GM10266 (cell line): ENCODE measurements around the gene SETD4.

ENCODE experiments used
- DNase-seq: peaks from one replicate; pipeline ENCODE4 v3.0.0; 2012; ENCODE audit errors: extremely low spot score
- TF ChIP-seq, protein P1 (sequence below): IDR thresholded peaks from 2 replicates; pipeline ENCODE4 v1.5.1; 2012; ENCODE audit warnings: mild to moderate bottlenecking, low read depth; ENCODE audit not compliant: control insufficient read depth, insufficient read depth; ENCODE audit errors: missing control alignments

The SETD4 gene

GRCh38 chr21:36032647-36033406, 27.5 kb downstream of the SETD4 start:
- TF ChIP-seq, protein P1, sequence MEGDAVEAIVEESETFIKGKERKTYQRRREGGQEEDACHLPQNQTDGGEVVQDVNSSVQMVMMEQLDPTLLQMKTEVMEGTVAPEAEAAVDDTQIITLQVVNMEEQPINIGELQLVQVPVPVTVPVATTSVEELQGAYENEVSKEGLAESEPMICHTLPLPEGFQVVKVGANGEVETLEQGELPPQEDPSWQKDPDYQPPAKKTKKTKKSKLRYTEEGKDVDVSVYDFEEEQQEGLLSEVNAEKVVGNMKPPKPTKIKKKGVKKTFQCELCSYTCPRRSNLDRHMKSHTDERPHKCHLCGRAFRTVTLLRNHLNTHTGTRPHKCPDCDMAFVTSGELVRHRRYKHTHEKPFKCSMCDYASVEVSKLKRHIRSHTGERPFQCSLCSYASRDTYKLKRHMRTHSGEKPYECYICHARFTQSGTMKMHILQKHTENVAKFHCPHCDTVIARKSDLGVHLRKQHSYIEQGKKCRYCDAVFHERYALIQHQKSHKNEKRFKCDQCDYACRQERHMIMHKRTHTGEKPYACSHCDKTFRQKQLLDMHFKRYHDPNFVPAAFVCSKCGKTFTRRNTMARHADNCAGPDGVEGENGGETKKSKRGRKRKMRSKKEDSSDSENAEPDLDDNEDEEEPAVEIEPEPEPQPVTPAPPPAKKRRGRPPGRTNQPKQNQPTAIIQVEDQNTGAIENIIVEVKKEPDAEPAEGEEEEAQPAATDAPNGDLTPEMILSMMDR = no peak

DNA sequence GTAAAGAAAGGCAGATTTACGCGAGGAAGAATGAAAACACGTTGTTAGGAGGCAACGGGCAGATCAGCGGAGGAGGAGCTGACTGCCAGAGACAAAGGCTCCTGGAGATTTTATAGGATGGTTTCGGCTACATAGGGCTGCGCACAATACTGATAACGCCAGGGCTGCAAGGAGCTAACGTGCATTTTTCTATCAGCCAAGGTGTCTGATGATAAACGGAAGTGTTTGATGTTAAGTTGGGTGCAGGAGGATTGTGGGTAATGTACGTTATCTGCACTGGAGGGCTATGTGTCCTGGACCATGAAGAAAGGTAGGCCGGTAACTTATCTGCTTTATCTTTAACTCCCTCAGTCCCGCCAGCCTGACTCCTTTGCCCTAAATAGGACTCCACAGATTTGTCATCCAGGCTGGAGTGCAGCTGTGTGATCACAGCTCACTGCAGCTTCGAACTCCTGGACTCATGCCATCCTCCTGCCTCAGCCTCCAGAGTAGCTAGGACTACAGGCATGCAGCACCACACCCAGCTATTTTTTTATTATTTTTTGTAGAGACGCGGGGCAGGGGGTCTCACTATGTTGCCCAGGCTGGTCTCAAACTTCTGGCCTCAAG, 29.6 kb downstream of the SETD4 start:
- TF ChIP-seq, protein P1 = no peak
- DNase-seq = no peak

More at GRCh38 chr21:36032647-36033406, 27.5 kb downstream of the SETD4 start:
- DNase-seq = no peak

- DNase-seq = no peak
- TF ChIP-seq, protein P1 = no peak
Measured at GRCh38 chr21:36029309-36029708, 31.0 kb downstream of the SETD4 start.

DNA sequence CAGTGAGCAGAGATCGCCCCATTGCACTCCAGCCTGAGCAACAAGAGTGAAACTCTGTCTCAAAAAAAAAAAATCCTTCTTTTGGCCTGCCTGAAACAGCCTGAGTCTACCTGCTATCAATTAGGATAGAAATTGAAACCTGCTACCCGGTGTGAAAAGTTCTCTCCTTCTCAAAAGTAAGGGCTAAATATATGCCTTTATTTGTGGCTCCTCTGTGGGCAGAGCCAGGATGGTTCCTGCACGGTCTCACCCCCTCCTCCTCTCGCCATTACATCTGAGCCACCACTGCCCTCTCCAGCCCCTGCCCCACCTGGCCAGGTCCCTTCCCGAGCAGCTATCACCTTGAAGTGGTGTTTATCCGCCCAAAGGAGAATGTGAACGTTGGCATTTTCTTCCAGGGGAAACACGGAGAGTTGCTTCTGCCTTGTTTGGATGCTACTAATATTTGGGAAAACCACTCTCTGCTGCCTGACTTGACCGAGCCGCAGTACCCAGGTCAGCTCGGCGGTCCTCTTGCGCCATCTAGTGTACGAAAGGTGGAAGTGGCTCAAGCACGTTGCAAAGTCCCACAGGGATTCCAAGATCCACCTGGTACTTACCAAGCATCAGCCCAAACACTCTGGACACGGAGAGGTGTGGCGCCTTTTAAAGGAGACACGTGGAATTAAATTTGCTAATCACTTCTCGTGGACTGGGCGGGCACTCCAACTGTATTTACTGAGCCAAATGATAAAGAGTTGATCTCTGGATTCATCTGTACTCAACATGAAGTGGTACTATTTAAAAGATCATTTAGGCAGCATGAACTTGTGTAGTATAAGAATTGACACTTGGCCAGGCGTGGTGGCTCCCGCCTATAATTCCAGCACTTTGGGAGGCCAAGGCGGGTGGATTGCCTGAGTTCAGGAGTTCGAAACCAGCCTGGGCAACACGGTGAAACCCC, 31.9 kb downstream of the SETD4 start:
- TF ChIP-seq, protein P1 = peak; percentile 96
- peak; percentile 79 for DNase-seq

DNA sequence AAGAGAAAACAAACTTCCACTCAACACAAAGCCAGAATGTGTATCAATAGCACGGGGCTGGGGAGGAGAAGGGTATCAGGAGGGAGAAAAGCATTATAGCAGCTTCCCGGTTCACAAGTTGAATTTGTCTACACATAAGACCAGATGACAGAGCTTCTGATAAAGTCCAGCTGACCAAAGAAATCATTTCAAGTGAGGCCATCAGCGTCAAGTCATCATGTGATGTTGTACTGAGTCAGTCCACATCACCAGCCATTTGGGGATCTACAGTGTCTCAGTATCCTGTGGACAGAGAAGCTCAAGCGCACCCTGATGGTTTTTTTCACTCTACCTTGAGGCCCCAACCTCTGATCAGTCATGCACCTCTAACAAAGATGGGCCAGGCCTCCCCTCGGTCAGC, 33.0 kb downstream of the SETD4 start:
- TF ChIP-seq, protein P1 = no peak
- no peak for DNase-seq

GRCh38 chr21:36024782-36025181, 35.5 kb downstream of the SETD4 start:
- TF ChIP-seq, protein P1 = no peak
- no peak for DNase-seq
